ENCODE results near the gene ZNF433. TPM values are rescaled to one million over a fixed set of nuclear protein-coding genes. Genes with fewer than 3 reads are reported as not detected.

ZNF433 gene
- total RNA-seq, 2 donors from 2014 or later, result 4.4 to 5.5 TPM

GRCh38 chr19:11984986-11985385, 50.5 kb downstream of the ZNF433 start:
- Histone ChIP-seq H3K27me3 (no peaks in the 10 kb centered on the region), H3K27ac (no peak overlapping the region), H3K9me3 (peaks cover 3 to 28% of the 10 kb centered on the region in 2 donors), H3K4me1 (peaks cover 0 to 10% of the 10 kb centered on the region in 2 donors), H3K4me3 (no peak overlapping the region), H3K36me3 (peaks cover 6% of the 10 kb centered on the region)
- no peak for DNase-seq (ENCODE audit: low spot score)
- TF ChIP-seq CTCF (IDR thresholded peaks at IDR 0.05), result no peak

GRCh38 chr19:11982526-11982925, 53.0 kb downstream of the ZNF433 start:
- Histone ChIP-seq H3K36me3 (peaks cover 22% of the 10 kb centered on the region), H3K4me3 (no peak overlapping the region), H3K9me3 (peaks cover 24 to 52% of the 10 kb centered on the region in 2 donors), H3K4me1 (no peaks in the 10 kb centered on the region), H3K27ac (no peak overlapping the region), H3K27me3 (no peaks in the 10 kb centered on the region)
- TF ChIP-seq CTCF (IDR thresholded peaks at IDR 0.05), result no peak
- DNase-seq (ENCODE audit: low spot score), result no peak

- peaks cover 24 to 60% of the 10 kb centered on the region in 2 donors for H3K9me3 ChIP-seq
Measured at GRCh38 chr19:11979527-11979926, 56.0 kb downstream of the ZNF433 start.

GRCh38 chr19:11978492-11979100, 56.9 kb downstream of the ZNF433 start:
- H3K27me3 ChIP-seq, result no peaks in the 10 kb centered on the region
- no peak for TF ChIP-seq CTCF (IDR thresholded peaks at IDR 0.05)
- H3K9me3 ChIP-seq, result peaks cover 24 to 60% of the 10 kb centered on the region in 2 donors
- peaks cover 29% of the 10 kb centered on the region for H3K36me3 ChIP-seq
- no peak for DNase-seq (ENCODE audit: low spot score)
- H3K27ac ChIP-seq, result no peak overlapping the region
- H3K4me1 ChIP-seq, result no peaks in the 10 kb centered on the region
- H3K4me3 ChIP-seq, result no peak overlapping the region

More at GRCh38 chr19:11979527-11979926, 56.0 kb downstream of the ZNF433 start:
- Histone ChIP-seq H3K27me3 (no peaks in the 10 kb centered on the region), H3K4me1 (no peaks in the 10 kb centered on the region), H3K4me3 (no peak overlapping the region), H3K27ac (no peak overlapping the region), H3K36me3 (peaks cover 29% of the 10 kb centered on the region)
- TF ChIP-seq CTCF (IDR thresholded peaks at IDR 0.05), result no peak
- DNase-seq (ENCODE audit: low spot score), result no peak

GRCh38 chr19:11973019-11973810, 62.3 kb downstream of the ZNF433 start:
- no peak for DNase-seq (ENCODE audit: low spot score)

More at GRCh38 chr19:11973019-11973810, 62.3 kb downstream of the ZNF433 start:
- H3K27me3 ChIP-seq, result no peaks in the 10 kb centered on the region
- H3K9me3 ChIP-seq, result peaks cover 4 to 15% of the 10 kb centered on the region in 2 donors
- no peak overlapping the region for H3K4me3 ChIP-seq
- no peak overlapping the region for H3K27ac ChIP-seq
- H3K36me3 ChIP-seq, result peaks cover 14% of the 10 kb centered on the region
- TF ChIP-seq CTCF (IDR thresholded peaks at IDR 0.05), result no peak
- no peaks in the 10 kb centered on the region for H3K4me1 ChIP-seq
